WTC11 (cell line): Measurements from ENCODE around the gene ADISSP.

Experiments
- CTCF ChIP-seq: fragments of 200-600 bp; IDR thresholded peaks from 2 replicates; pipeline ENCODE4 v1.8.0; 2022; ENCODE audit warnings: antibody characterized with exemption
- E2F4 ChIP-seq: sonication (generic); formaldehyde crosslinking; IDR thresholded peaks from 2 replicates; pipeline ENCODE4 v1.8.1; 2022; ENCODE audit warnings: low read depth, mild to moderate bottlenecking, moderate library complexity, missing genetic modification reagents, borderline replicate concordance
- FOXP1 ChIP-seq: sonication (generic); formaldehyde crosslinking; IDR thresholded peaks from 2 replicates; pipeline ENCODE4 v1.8.0; 2022; ENCODE audit warnings: missing genetic modification reagents, mild to moderate bottlenecking, moderate library complexity, borderline replicate concordance
- IRF2 ChIP-seq: sonication (generic); formaldehyde crosslinking; IDR thresholded peaks from 2 replicates; pipeline ENCODE4 v1.8.0; 2022; ENCODE audit warnings: low read depth, missing genetic modification reagents, borderline replicate concordance
- STAT6 ChIP-seq: sonication (generic); formaldehyde crosslinking; conservative IDR thresholded peaks from 2 replicates; pipeline ENCODE4 v1.8.1; 2023; ENCODE audit warnings: mild to moderate bottlenecking, low read depth, missing genetic modification reagents, moderate library complexity
- TCF7 ChIP-seq: sonication (generic); formaldehyde crosslinking; IDR thresholded peaks from 2 replicates; pipeline ENCODE4 v1.8.0; 2022; ENCODE audit warnings: mild to moderate bottlenecking, low read depth, missing genetic modification reagents, moderate library complexity
- ZNF512 ChIP-seq: sonication (generic); formaldehyde crosslinking; IDR thresholded peaks from 2 replicates; pipeline ENCODE4 v1.8.1; 2022; ENCODE audit warnings: missing genetic modification reagents, borderline replicate concordance

- TF ChIP-seq E2F4 (CRISPR knock-in tag): no peak
- TF ChIP-seq TCF7 (CRISPR knock-in tag): no peak
- TF ChIP-seq STAT6 (CRISPR knock-in tag): no peak
- TF ChIP-seq CTCF: no peak
- TF ChIP-seq FOXP1: no peak
- no peak for TF ChIP-seq ZNF512
- TF ChIP-seq IRF2: no peak
Measured at GRCh38 chr20:3758566-3758965, 9.0 kb downstream of the ADISSP start.
